ENCODE results near the gene TEF. TPM values are rescaled to one million over a fixed set of nuclear protein-coding genes. Genes with fewer than 3 reads are reported as not detected.
A peak's percentile ranks its signal among the peaks of the same experiment; 100 is the strongest.
"Not testable (repeated sequence)": the region's sequence is repeated elsewhere in the genome, so short reads cannot be mapped to it uniquely, and the experiment has no call there.

The TEF gene
- total and polyA plus RNA-seq, 2 experiments from 2014 or later: 5.4 to 8.9 TPM

GRCh38 chr22:41401781-41402648 lies 20.3 kb downstream of the TEF start:
- Histone ChIP-seq H3K27me3 (no peaks in the 10 kb centered on the region), H3K9me3 (ENCODE audit: low read depth) (no peaks in the 10 kb centered on the region), H3K36me3 (replicated peaks; ENCODE audit: insufficient read depth, low read depth) (no peaks in the 10 kb centered on the region), H3K4me2 (no peak overlapping the region), H4K20me1 (ENCODE audit: insufficient read depth, poor library complexity, severe bottlenecking) (no peaks in the 10 kb centered on the region), H3K27ac (peak overlapping the region; percentile 54), H3K79me2 (no peaks in the 10 kb centered on the region), H3K4me3 (no peak overlapping the region), H2AFZ (no peak overlapping the region), H3K9me2 (replicated peaks; ENCODE audit: insufficient read depth) (no peaks in the 10 kb centered on the region), H3K4me1 (ENCODE audit: insufficient read depth) (peaks cover 15% of the 10 kb centered on the region)
- WGBS (ENCODE audit: low lambda C conversion rate, missing lambda C conversion rate): 64% methylated on average over 16 of the region's 16 CpGs
- peak; percentile 50 for DNase-seq (ENCODE audit: low spot score)
- TF ChIP-seq EZH2 (IDR thresholded peaks at IDR 0.05; ENCODE audit: borderline replicate concordance) (no peak), CTCF (IDR thresholded peaks at IDR 0.05; ENCODE audit: poor library complexity) (no peak)

- H3K27me3 ChIP-seq; H3K4me2 ChIP-seq; H2AFZ ChIP-seq; H3K27ac ChIP-seq; DNase-seq (ENCODE audit: low spot score); H3K4me3 ChIP-seq; H3K9me3 ChIP-seq (ENCODE audit: low read depth); H3K9me2 ChIP-seq (replicated peaks; ENCODE audit: insufficient read depth); H3K36me3 ChIP-seq (replicated peaks; ENCODE audit: insufficient read depth, low read depth); H3K79me2 ChIP-seq; H4K20me1 ChIP-seq (ENCODE audit: insufficient read depth, poor library complexity, severe bottlenecking): not testable (repeated sequence)
- peaks cover 15% of the 10 kb centered on the region for H3K4me1 ChIP-seq (ENCODE audit: insufficient read depth)
- 94% methylated on average over 14 of the region's 14 CpGs for WGBS (ENCODE audit: low lambda C conversion rate, missing lambda C conversion rate)
Observed at GRCh38 chr22:41402851-41403250, 21.1 kb downstream of the TEF start.

- H3K4me1 ChIP-seq (ENCODE audit: insufficient read depth): peaks cover 15% of the 10 kb centered on the region
- H3K36me3 ChIP-seq (replicated peaks; ENCODE audit: insufficient read depth, low read depth): no peaks in the 10 kb centered on the region
- H2AFZ ChIP-seq: no peak overlapping the region
- H4K20me1 ChIP-seq (ENCODE audit: insufficient read depth, poor library complexity, severe bottlenecking): no peaks in the 10 kb centered on the region
- peak; percentile 93 for DNase-seq (ENCODE audit: low spot score)
- no peak overlapping the region for H3K4me3 ChIP-seq
- no peaks in the 10 kb centered on the region for H3K79me2 ChIP-seq
- no peaks in the 10 kb centered on the region for H3K9me2 ChIP-seq (replicated peaks; ENCODE audit: insufficient read depth)
- TF ChIP-seq EZH2phosphoT487 (IDR thresholded peaks at IDR 0.05; ENCODE audit: low read depth, severe bottlenecking, unreplicated experiment) (no peak), CTCF (IDR thresholded peaks at IDR 0.05; ENCODE audit: poor library complexity) (peak; percentile 97)
- no peak overlapping the region for H3K27ac ChIP-seq
- H3K9me3 ChIP-seq (ENCODE audit: low read depth): no peaks in the 10 kb centered on the region
- H3K27me3 ChIP-seq: no peaks in the 10 kb centered on the region
- 25% methylated on average over 17 of the region's 18 CpGs for WGBS (ENCODE audit: low lambda C conversion rate, missing lambda C conversion rate)
- peak overlapping the region; percentile 42 for H3K4me2 ChIP-seq
Observed at GRCh38 chr22:41403532-41404318, 22.0 kb downstream of the TEF start.

- no peaks in the 10 kb centered on the region for H3K27me3 ChIP-seq
- no peak overlapping the region for H3K4me3 ChIP-seq
- no peak overlapping the region for H2AFZ ChIP-seq
- no peak overlapping the region for H3K27ac ChIP-seq
- H3K4me1 ChIP-seq (ENCODE audit: insufficient read depth): peaks cover 11% of the 10 kb centered on the region
- no peaks in the 10 kb centered on the region for H3K9me2 ChIP-seq (replicated peaks; ENCODE audit: insufficient read depth)
- H3K4me2 ChIP-seq: no peak overlapping the region
- H4K20me1 ChIP-seq (ENCODE audit: insufficient read depth, poor library complexity, severe bottlenecking): no peaks in the 10 kb centered on the region
- WGBS (ENCODE audit: low lambda C conversion rate, missing lambda C conversion rate): 93% methylated on average over 6 of the region's 8 CpGs
- H3K36me3 ChIP-seq (replicated peaks; ENCODE audit: insufficient read depth, low read depth): no peaks in the 10 kb centered on the region
- TF ChIP-seq CTCF (IDR thresholded peaks at IDR 0.05; ENCODE audit: poor library complexity) (no peak), EZH2 (IDR thresholded peaks at IDR 0.05; ENCODE audit: borderline replicate concordance) (no peak), EZH2phosphoT487 (IDR thresholded peaks at IDR 0.05; ENCODE audit: low read depth, severe bottlenecking, unreplicated experiment) (no peak)
- no peaks in the 10 kb centered on the region for H3K9me3 ChIP-seq (ENCODE audit: low read depth)
- no peaks in the 10 kb centered on the region for H3K79me2 ChIP-seq
- DNase-seq (ENCODE audit: low spot score): no peak
Observed at GRCh38 chr22:41405588-41405987, 23.8 kb downstream of the TEF start.
